Suprapubic skin (tissue), 3 donors: ENCODE data around the gene ATP1A2.

ENCODE experiments used
- POLR2A ChIP-seq, 2 donors: fragments of 450-650 bp; IDR thresholded peaks; one replicate each; pipeline ENCODE4 v1.6.1; 2017; ENCODE audit warnings: antibody characterized with exemption in 2 of 2, mild to moderate bottlenecking in 2 of 2, moderate library complexity in 2 of 2
- TF ChIP-seq, protein P1 (sequence below), 2 donors: fragments of 200-600 bp in 1 of 2; fragments of 450-650 bp in 1 of 2; sonication (generic) in 1 of 2; IDR thresholded peaks; one replicate each; pipeline ENCODE4 v1.5.1; 2016 to 2019; ENCODE audit warnings: antibody characterized with exemption in 2 of 2, mild to moderate bottlenecking in 1 of 2, moderate library complexity in 1 of 2

DNA sequence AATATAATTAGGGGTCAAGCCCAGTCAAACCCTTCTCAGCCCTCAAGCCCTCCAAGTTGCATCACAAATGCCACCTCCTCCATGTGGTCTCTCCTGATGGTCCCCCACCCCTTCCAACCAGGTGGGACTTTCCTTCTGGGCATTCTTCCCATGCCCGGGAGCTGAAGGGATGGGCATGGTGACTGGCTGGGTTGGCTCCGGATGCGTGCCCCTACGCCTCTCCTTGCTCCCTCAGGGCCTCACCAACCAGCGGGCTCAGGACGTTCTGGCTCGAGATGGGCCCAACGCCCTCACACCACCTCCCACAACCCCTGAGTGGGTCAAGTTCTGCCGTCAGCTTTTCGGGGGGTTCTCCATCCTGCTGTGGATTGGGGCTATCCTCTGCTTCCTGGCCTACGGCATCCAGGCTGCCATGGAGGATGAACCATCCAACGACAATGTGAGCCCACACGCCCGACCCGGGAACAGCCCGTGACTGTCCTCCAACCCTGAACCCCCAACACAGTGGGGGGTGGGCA, 7.5 kb downstream of the ATP1A2 start:
- TF ChIP-seq, protein P1, sequence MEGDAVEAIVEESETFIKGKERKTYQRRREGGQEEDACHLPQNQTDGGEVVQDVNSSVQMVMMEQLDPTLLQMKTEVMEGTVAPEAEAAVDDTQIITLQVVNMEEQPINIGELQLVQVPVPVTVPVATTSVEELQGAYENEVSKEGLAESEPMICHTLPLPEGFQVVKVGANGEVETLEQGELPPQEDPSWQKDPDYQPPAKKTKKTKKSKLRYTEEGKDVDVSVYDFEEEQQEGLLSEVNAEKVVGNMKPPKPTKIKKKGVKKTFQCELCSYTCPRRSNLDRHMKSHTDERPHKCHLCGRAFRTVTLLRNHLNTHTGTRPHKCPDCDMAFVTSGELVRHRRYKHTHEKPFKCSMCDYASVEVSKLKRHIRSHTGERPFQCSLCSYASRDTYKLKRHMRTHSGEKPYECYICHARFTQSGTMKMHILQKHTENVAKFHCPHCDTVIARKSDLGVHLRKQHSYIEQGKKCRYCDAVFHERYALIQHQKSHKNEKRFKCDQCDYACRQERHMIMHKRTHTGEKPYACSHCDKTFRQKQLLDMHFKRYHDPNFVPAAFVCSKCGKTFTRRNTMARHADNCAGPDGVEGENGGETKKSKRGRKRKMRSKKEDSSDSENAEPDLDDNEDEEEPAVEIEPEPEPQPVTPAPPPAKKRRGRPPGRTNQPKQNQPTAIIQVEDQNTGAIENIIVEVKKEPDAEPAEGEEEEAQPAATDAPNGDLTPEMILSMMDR (IDR thresholded peaks at IDR 0.05), result no peak
- no peak for TF ChIP-seq POLR2A (IDR thresholded peaks at IDR 0.05)
